ENCODE results near the gene MTERF2.

The MTERF2 gene

GRCh38 chr12:107019546-107019945 is 32.6 kb upstream of the MTERF2 start:
- Histone ChIP-seq H3K27me3 (ENCODE audit: control insufficient read depth, low read length) (peaks cover 3% of the 10 kb centered on the region; the same call in 1 of the 2 replicates), H3K4me2 (ENCODE audit: low read length) (no peak overlapping the region), H3K36me3 (ENCODE audit: control insufficient read depth, low read length) (no peaks in the 10 kb centered on the region), H3K79me2 (ENCODE audit: control insufficient read depth, low read length) (no peaks in the 10 kb centered on the region), H3K9me3 (ENCODE audit: control insufficient read depth, insufficient read depth, low read length) (0 out of 2 replicates have a peak, but pooled peaks cover 2% of the 10 kb centered on the region), H3K27ac (ENCODE audit: low read depth, low read length) (no peak overlapping the region), H3K9me2 (replicated peaks; ENCODE audit: control insufficient read depth, low read length) (no peaks in the 10 kb centered on the region), H3K4me1 (ENCODE audit: control insufficient read depth, low read length) (no peaks in the 10 kb centered on the region), H3K4me3 (ENCODE audit: low read length) (no peak overlapping the region), H4K20me1 (ENCODE audit: control insufficient read depth, insufficient read depth, low read depth, low read length) (no peaks in the 10 kb centered on the region), H3F3A (ENCODE audit: control insufficient read depth, insufficient read depth) (no peaks in the 10 kb centered on the region)
- TF ChIP-seq, protein P1, sequence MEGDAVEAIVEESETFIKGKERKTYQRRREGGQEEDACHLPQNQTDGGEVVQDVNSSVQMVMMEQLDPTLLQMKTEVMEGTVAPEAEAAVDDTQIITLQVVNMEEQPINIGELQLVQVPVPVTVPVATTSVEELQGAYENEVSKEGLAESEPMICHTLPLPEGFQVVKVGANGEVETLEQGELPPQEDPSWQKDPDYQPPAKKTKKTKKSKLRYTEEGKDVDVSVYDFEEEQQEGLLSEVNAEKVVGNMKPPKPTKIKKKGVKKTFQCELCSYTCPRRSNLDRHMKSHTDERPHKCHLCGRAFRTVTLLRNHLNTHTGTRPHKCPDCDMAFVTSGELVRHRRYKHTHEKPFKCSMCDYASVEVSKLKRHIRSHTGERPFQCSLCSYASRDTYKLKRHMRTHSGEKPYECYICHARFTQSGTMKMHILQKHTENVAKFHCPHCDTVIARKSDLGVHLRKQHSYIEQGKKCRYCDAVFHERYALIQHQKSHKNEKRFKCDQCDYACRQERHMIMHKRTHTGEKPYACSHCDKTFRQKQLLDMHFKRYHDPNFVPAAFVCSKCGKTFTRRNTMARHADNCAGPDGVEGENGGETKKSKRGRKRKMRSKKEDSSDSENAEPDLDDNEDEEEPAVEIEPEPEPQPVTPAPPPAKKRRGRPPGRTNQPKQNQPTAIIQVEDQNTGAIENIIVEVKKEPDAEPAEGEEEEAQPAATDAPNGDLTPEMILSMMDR (IDR thresholded peaks at IDR 0.05; ENCODE audit: low read depth, low read length, poor library complexity, severe bottlenecking), result no peak
- no peak for TF ChIP-seq EZH2phosphoT487 (IDR thresholded peaks at IDR 0.05; ENCODE audit: borderline replicate concordance, low read length)

- Histone ChIP-seq H3K4me1 (ENCODE audit: control insufficient read depth, low read length) (no peaks in the 10 kb centered on the region), H3F3A (ENCODE audit: control insufficient read depth, insufficient read depth) (no peaks in the 10 kb centered on the region), H4K20me1 (ENCODE audit: control insufficient read depth, insufficient read depth, low read depth, low read length) (no peaks in the 10 kb centered on the region), H3K27me3 (ENCODE audit: control insufficient read depth, low read length) (peaks cover 3% of the 10 kb centered on the region; the same call in 1 of the 2 replicates), H3K27ac (ENCODE audit: low read depth, low read length) (no peak overlapping the region), H3K79me2 (ENCODE audit: control insufficient read depth, low read length) (no peaks in the 10 kb centered on the region), H3K4me2 (ENCODE audit: low read length) (no peak overlapping the region), H3K36me3 (ENCODE audit: control insufficient read depth, low read length) (no peaks in the 10 kb centered on the region), H3K9me2 (replicated peaks; ENCODE audit: control insufficient read depth, low read length) (no peaks in the 10 kb centered on the region), H3K9me3 (ENCODE audit: control insufficient read depth, insufficient read depth, low read length) (0 out of 2 replicates have a peak, but pooled peaks cover 2% of the 10 kb centered on the region), H3K4me3 (ENCODE audit: low read length) (no peak overlapping the region)
- TF ChIP-seq, protein P1 (IDR thresholded peaks at IDR 0.05; ENCODE audit: low read depth, low read length, poor library complexity, severe bottlenecking), result no peak
- no peak for TF ChIP-seq EZH2phosphoT487 (IDR thresholded peaks at IDR 0.05; ENCODE audit: borderline replicate concordance, low read length)
Observed at GRCh38 chr12:107017042-107017441, 30.1 kb upstream of the MTERF2 start.

- H3K79me2 ChIP-seq (ENCODE audit: control insufficient read depth, low read length), result no peaks in the 10 kb centered on the region
- H3K4me3 ChIP-seq (ENCODE audit: low read length), result no peak overlapping the region
- no peak overlapping the region for H3K4me2 ChIP-seq (ENCODE audit: low read length)
- no peaks in the 10 kb centered on the region for H4K20me1 ChIP-seq (ENCODE audit: control insufficient read depth, insufficient read depth, low read depth, low read length)
- no peaks in the 10 kb centered on the region for H3K9me3 ChIP-seq (ENCODE audit: control insufficient read depth, insufficient read depth, low read length)
- no peaks in the 10 kb centered on the region for H3F3A ChIP-seq (ENCODE audit: control insufficient read depth, insufficient read depth)
- no peaks in the 10 kb centered on the region for H3K9me2 ChIP-seq (replicated peaks; ENCODE audit: control insufficient read depth, low read length)
- H3K4me1 ChIP-seq (ENCODE audit: control insufficient read depth, low read length), result no peaks in the 10 kb centered on the region
- no peak overlapping the region for H3K27ac ChIP-seq (ENCODE audit: low read depth, low read length)
- no peaks in the 10 kb centered on the region for H3K36me3 ChIP-seq (ENCODE audit: control insufficient read depth, low read length)
- TF ChIP-seq, protein P1 (IDR thresholded peaks at IDR 0.05; ENCODE audit: low read depth, low read length, poor library complexity, severe bottlenecking), result no peak
- no peak for TF ChIP-seq EZH2phosphoT487 (IDR thresholded peaks at IDR 0.05; ENCODE audit: borderline replicate concordance, low read length)
- H3K27me3 ChIP-seq (ENCODE audit: control insufficient read depth, low read length), result peaks cover 3% of the 10 kb centered on the region; the same call in 1 of the 2 replicates
Observed at GRCh38 chr12:107014055-107014454, 27.1 kb upstream of the MTERF2 start.

Measured in DOHH2 (cell line).